ENCODE data around the gene PRKAG2. TPM values are rescaled to one million over a fixed set of nuclear protein-coding genes. Genes with fewer than 3 reads are reported as not detected.

Gene PRKAG2
- total and polyA plus RNA-seq, 4 donors = 3.6 to 25.1 (median 16.8) TPM

DNA sequence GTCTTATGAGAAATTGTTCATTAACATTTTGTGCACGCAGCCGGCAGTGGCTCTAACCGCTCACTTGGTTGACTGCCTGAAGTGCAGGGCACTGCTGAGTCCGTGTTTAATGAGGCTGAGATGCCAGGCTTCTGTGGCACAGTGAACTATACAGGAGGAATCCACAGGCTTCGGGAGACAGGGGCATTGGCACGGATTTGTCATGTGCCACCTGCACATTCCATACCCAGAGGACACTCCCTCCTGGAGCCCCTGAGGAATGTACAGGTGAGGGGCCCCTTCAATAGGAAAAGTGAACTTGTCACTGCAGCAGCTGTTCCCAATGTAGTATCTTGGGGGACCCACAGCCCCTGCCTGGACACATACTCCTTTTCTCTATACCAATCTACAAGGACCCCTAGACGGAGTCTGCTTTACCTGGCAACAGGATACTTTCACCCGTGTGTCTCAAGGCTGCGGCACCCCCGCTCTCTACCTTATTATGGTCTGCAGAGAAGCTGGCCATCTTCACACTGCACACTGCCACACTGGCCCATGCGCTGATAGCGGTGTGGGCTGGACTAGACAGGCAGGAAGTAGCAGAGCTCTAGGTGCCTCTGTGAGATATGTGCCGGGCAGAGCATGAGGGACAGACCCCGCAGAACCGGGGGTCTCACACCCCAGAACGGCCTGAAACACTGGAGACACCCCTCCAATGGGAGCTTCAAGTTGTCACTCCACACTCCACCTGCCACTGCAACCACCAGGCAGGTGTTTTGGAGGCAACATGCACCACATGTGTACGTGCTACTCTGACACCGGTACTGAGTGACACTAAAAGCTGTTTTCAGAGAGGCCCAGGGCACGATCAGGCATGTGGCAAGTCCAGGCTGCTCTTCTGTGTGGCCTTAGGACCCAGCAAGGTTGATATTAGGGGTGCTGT, 285.8 kb downstream of the PRKAG2 start:
- TF ChIP-seq TAF1 (conservative IDR thresholded peaks at IDR 0.05) (no peak), RXRA (IDR thresholded peaks at IDR 0.05) (no peak), CTCF (IDR thresholded peaks at IDR 0.05; ENCODE audit: low read depth, low read length, missing input control) (no peak), GABPA (IDR thresholded peaks at IDR 0.05 in 1 of 2, conservative IDR thresholded peaks at IDR 0.05 in 1 of 2) (no peak), JUND (IDR thresholded peaks at IDR 0.05) (no peak), MAX (IDR thresholded peaks at IDR 0.05) (no peak), EGR1 (IDR thresholded peaks at IDR 0.05; ENCODE audit: low read depth in 2 of 2) (no peak), RAD21 (IDR thresholded peaks at IDR 0.05) (no peak), SP1 (IDR thresholded peaks at IDR 0.05) (no peak), HNF4A (conservative IDR thresholded peaks at IDR 0.05) (no peak), YY1 (IDR thresholded peaks at IDR 0.05) (no peak), FOXA2 (IDR thresholded peaks at IDR 0.05) (no peak), ATF3 (IDR thresholded peaks at IDR 0.05) (no peak), ZBTB33 (IDR thresholded peaks at IDR 0.05) (no peak), NR2F2 (IDR thresholded peaks at IDR 0.05) (no peak), FOXA1 (IDR thresholded peaks at IDR 0.05) (no peak), HNF4G (IDR thresholded peaks at IDR 0.05) (no peak)
- TF ChIP-seq, protein P1, sequence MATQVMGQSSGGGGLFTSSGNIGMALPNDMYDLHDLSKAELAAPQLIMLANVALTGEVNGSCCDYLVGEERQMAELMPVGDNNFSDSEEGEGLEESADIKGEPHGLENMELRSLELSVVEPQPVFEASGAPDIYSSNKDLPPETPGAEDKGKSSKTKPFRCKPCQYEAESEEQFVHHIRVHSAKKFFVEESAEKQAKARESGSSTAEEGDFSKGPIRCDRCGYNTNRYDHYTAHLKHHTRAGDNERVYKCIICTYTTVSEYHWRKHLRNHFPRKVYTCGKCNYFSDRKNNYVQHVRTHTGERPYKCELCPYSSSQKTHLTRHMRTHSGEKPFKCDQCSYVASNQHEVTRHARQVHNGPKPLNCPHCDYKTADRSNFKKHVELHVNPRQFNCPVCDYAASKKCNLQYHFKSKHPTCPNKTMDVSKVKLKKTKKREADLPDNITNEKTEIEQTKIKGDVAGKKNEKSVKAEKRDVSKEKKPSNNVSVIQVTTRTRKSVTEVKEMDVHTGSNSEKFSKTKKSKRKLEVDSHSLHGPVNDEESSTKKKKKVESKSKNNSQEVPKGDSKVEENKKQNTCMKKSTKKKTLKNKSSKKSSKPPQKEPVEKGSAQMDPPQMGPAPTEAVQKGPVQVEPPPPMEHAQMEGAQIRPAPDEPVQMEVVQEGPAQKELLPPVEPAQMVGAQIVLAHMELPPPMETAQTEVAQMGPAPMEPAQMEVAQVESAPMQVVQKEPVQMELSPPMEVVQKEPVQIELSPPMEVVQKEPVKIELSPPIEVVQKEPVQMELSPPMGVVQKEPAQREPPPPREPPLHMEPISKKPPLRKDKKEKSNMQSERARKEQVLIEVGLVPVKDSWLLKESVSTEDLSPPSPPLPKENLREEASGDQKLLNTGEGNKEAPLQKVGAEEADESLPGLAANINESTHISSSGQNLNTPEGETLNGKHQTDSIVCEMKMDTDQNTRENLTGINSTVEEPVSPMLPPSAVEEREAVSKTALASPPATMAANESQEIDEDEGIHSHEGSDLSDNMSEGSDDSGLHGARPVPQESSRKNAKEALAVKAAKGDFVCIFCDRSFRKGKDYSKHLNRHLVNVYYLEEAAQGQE (IDR thresholded peaks at IDR 0.05) = no peak
- no peak for DNase-seq (ENCODE audit: low spot score)
- Histone ChIP-seq H3K9ac (ENCODE audit: low read depth in 1 of 2, low read length in 2 of 2) (no peak overlapping the region), H3K4me3 (ENCODE audit: low read depth in 1 of 3, low read length in 3 of 3) (no peak overlapping the region), H3K27me3 (ENCODE audit: control insufficient read depth in 4 of 4, insufficient read depth in 4 of 4, low read length in 3 of 4) (no peaks in the 10 kb centered on the region), H3K36me3 (ENCODE audit: control insufficient read depth in 4 of 4, insufficient read depth in 3 of 4, low read depth in 1 of 4, low read length in 3 of 4) (peaks cover 0 to 12% (median 7%) of the 10 kb centered on the region in 4 donors), H3K4me1 (ENCODE audit: control insufficient read depth in 4 of 4, insufficient read depth in 4 of 4, low read length in 3 of 4) (no peaks in the 10 kb centered on the region), H3K27ac (ENCODE audit: low read depth in 1 of 2, low read length in 2 of 2) (no peak overlapping the region), H3K9me3 (ENCODE audit: control insufficient read depth in 4 of 4, low read length in 3 of 4) (no peaks in the 10 kb centered on the region)
- 92% methylated on average over 19 of the region's 19 CpGs for WGBS
